ENCODE results near the gene ADAMTS4.
"Not testable (repeated sequence)": the region's sequence is repeated elsewhere in the genome, so short reads cannot be mapped to it uniquely, and the experiment has no call there.

The ADAMTS4 gene

DNA sequence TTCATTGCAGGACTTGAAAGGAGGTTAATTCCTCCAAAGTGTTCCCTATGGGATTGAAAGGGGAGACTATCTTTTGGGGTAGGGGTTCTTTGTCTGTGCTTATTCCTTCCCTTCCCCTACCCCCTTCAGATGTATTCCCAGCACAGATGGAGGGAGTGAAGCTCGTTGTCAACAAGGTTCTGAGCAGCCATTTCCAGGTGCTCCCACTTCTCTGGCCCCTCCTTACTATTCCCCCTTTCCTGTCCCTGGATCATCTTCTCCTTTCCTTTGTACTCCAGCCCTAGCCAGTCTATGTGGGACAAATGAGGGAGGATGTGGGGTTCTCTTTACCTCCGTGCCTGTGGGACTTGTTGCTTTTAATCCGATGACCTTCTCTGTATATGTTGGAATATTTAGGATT, 27.9 kb upstream of the ADAMTS4 start:
- TF ChIP-seq JUND (IDR thresholded peaks at IDR 0.05; ENCODE audit: low read depth): no peak
- no peak for DNase-seq (ENCODE audit: low read depth in 1 of 2, low spot score in 1 of 2)
- in situ Hi-C loops (cut with HindIII; ENCODE audit: low pct_unique_long_range_greater_than_20kb, low sequenced_read_pairs): no loop called here

DNA sequence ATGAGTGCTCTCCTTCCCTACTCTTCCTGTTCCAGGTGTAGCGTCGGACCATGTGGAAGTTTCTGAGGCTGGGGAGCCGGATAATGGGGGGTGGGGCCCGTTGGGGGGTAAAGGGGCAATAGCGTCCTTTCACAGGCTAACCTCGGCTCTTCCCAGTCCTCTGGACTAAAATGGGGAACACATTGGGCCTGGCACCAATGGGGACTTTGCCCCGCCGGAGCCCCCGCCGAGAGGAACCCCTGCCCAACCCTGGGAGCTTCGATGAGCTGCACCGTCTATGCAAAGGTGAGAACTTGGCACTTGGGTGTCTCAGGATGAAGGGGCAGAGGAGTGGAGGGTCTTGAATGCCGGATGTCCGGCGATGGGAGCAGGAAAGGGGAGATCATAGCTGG, 27.5 kb upstream of the ADAMTS4 start:
- in situ Hi-C loops (cut with HindIII; ENCODE audit: low pct_unique_long_range_greater_than_20kb, low sequenced_read_pairs): no loop called here
- DNase-seq (ENCODE audit: low read depth in 1 of 2, low spot score in 1 of 2): no peak

DNA sequence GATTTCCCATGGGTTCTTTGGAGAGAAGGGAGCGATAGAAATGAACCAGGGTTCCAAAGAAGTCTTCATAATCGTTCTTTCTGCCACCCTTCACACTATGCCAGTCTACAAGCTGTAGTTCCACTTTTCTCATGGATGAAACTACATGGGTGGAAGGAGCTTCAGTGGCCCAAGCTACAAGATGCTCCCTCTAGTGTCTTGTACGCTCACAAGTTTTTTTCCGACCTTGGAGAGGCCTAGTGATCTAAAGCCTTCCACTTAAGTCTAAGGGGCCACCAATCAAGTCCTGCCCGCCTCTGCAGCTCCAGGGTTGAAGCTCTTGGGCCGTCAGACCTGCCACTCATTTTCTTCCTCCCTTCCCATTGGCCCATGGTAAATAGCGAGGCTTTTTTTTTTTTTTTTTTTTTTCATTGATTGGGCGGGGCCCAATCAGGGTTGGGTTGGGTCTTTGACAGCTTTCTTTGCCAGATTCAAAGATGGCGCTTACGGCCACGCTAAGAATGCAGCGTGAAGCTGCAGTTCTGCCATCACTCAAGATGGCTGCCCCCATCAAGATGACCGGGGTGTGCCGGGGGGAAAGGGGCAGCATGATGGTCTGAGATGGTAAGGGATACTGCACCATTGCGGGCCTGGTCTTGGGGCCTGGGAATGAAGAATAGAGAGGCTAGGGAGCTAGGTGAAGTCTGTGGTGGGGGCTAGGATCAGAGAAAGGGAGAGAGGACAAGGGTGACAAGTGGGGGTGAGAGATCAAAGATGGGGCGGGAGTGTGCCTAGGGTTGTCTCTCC, 26.9 kb upstream of the ADAMTS4 start, which contains the start of gene TOMM40L:
Gene TOMM40L (plus strand): TSS at position 527 of the 786 bp plus-strand sequence. CDS start 430 bp downstream, outside the sequence.
- no peak for TF ChIP-seq JUND (IDR thresholded peaks at IDR 0.05; ENCODE audit: low read depth)
- in situ Hi-C loops (cut with HindIII; ENCODE audit: low pct_unique_long_range_greater_than_20kb, low sequenced_read_pairs): no loop called here
- peak; percentile 91 to 100 for DNase-seq (ENCODE audit: low read depth in 1 of 2, low spot score in 1 of 2)

More for the DNA sequence above, 27.5 kb upstream of the ADAMTS4 start:
- no peak for TF ChIP-seq JUND (IDR thresholded peaks at IDR 0.05; ENCODE audit: low read depth)

DNA sequence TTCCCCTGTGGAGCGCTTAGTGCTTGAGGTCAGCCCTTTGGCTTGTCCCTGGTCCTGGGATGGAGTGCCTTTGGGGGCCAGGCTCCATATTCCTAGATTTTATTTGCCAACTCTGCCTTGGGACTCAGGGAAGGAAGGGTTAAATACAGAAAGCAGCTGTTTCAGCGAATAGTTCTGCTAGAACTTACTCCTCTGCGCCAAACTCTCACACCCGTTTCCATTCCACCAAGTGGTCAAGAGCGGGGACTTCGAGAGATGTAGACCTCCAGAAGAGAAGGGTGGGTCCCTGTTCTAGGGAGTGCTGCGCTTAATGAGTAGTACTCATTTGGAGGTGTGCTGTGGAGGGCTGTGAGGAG, 26.3 kb upstream of the ADAMTS4 start:
- DNase-seq (ENCODE audit: low read depth in 1 of 2, low spot score in 1 of 2): no peak
- no peak for TF ChIP-seq JUND (IDR thresholded peaks at IDR 0.05; ENCODE audit: low read depth)
- in situ Hi-C loops (cut with HindIII; ENCODE audit: low pct_unique_long_range_greater_than_20kb, low sequenced_read_pairs): no loop called here

DNA sequence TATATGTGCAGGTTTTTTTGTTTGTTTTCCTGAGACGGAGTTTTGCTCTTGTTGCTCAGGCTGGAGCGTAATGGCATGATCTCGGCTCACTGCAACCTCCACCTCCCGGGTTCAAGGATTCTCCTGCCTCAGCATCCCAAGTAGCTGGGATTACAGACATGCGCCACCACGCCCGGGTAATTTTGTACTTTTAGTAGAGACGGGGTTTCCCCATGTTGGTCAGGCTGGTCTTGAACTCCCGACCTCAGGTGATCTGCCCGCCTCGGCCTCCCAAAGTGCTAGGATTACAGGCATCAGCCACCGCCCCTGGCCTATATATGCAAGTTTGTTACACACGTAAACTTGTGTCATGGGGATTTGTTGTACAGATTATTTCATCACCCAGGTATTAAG, 25.8 kb upstream of the ADAMTS4 start:
- in situ Hi-C loops (cut with HindIII; ENCODE audit: low pct_unique_long_range_greater_than_20kb, low sequenced_read_pairs); DNase-seq (ENCODE audit: low read depth in 1 of 2, low spot score in 1 of 2): not testable (repeated sequence)

DNA sequence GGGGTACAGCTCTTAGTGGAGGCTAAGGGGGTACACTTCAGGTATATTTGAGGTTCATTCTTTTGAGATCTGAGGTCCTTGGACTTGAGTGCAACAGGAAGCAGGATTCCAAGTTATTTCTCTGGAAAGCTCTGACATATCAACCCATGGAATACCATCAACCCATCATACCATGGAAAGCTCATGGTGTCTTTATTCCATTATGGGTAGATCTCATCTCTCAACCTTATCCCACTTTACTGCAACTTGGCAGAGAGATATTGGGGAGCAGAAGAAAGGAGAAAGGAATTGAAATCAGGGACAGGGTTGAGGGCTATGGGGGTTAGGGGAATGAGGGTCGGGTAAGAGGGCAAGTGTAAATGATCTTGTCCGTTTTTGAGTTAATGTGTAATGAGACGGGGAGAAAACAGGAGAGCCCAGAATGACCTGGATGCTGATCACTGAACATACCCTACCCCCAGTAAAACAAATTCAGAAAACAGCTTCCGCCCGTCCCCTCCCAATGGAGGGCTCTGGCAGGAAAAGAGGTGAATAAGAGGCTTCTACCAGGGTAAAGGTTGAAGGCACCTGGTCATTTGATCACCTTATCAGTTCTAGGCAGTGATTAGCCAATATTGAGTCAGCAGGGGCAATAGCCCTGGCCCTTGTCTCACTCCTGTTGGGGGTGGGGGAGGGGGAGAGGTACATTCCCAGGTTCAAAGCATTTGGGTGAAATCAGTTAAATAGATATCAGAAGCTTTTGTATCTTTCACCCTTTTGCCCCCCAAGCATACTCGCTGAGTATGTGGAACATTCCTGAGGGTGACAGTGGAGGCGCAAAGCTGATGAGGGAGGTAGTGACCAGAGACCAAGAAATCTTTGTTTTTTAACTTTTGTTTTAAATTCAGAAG, 25.2 kb upstream of the ADAMTS4 start:
- no peak for DNase-seq (ENCODE audit: low read depth in 1 of 2, low spot score in 1 of 2)
- in situ Hi-C loops (cut with HindIII; ENCODE audit: low pct_unique_long_range_greater_than_20kb, low sequenced_read_pairs): no loop called here
- TF ChIP-seq JUND (IDR thresholded peaks at IDR 0.05; ENCODE audit: low read depth): no peak

DNA sequence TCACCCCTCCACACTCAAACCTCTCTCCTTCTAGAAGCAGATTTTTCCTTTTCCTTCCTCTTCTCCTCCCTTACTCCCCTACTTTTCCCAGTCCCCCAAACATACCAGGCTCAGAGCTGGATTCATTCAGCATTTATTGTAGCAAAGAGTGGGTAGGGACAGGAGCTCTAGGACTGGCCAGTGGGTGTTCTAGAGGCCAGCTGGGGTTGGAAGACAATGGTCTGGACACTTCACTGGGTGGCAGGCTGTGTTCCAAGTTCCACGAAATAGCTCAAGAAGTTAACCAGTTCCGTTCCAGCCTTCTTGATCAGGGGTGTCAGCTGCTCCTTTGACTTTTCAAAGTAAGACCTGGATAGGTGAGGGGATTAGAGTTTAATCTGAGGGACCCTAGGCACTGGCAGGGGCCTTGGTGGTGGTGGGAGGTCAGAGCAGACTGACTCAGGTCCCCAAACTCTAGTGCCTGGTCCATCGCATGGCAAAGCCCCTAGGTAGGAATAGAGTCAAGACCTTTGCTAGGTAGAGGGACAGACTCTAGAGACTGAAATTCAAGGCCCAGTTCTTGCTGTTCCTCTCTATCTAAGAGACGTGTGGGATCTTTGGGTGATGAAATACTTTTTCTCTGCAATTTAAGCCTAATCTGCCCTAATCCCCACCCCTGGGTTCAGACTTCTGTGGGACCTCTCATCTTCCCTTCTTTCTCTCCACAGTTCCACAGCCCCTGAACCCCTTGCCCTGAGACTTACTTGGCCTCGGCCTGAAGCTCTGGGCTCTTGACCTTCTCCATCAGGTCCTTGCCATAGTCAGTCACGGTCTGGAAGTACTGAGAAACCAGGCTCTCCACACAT, 23.5 kb upstream of the ADAMTS4 start:
- in situ Hi-C loops (cut with HindIII; ENCODE audit: low pct_unique_long_range_greater_than_20kb, low sequenced_read_pairs): no loop called here

DNA sequence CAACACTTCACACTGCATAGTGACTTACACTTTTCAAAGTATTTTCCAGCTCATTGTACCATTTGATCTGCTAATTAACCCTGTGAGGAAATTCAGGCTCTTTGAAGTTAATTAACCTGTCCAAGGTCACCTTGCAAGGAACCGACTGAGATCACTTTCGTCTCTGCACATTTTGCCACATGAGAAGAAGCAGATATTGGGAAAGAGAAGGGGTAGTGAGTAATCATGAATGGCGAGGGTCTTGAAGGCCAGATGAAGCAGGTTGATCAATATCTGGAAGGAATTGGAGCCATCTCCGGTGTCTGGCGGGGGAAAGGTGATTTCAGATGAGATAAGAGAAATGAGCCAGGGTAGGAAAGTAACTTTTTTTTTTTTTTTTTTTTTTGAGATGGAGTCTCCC, 21.1 kb upstream of the ADAMTS4 start:
- TF ChIP-seq JUND (IDR thresholded peaks at IDR 0.05; ENCODE audit: low read depth): no peak
- no peak for DNase-seq (ENCODE audit: low read depth in 1 of 2, low spot score in 1 of 2)
- in situ Hi-C loops (cut with HindIII; ENCODE audit: low pct_unique_long_range_greater_than_20kb, low sequenced_read_pairs): no loop called here

More for the DNA sequence above, 23.5 kb upstream of the ADAMTS4 start:
- TF ChIP-seq JUND (IDR thresholded peaks at IDR 0.05; ENCODE audit: low read depth): no peak
- no peak for DNase-seq (ENCODE audit: low read depth in 1 of 2, low spot score in 1 of 2)

DNA sequence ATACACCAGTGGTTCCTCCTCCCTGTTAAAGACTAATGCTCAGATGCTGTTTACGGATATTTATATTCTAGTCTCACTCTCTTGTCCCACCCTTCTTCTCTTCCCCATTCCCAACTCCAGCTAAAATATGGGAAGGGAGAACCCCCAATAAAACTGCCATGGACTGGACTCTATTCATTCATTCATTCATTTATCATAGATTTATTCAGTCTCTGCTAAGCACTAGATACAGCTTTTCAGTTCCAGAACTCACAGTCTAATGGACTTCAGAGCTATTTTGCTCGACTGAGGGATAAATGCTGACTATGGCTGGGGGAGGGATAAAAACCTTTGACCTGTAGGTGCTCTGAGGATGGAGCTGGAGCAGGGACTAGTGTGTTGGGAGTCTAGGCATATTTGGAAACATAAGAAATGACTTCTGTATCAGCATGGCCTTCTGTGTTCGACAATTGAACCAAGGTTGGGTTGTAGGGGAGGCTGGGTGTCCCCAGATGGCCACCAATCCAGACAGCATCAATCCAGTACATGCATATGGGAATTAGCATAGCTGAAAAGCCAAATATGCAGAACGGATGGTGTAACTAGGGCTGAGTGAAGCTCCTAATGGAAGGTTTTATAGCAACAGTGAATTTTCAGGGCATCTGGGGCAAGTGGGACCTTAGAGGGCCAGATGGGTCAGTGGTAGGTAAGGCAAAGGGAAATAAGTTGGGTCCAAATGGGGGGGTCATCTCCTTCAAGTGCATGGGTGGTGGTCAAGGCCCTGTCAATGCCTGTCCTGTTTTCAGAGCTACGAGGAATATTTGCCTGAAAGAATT, 20.4 kb upstream of the ADAMTS4 start:
- no peak for TF ChIP-seq JUND (IDR thresholded peaks at IDR 0.05; ENCODE audit: low read depth)
- no peak for DNase-seq (ENCODE audit: low read depth in 1 of 2, low spot score in 1 of 2)
- in situ Hi-C loops (cut with HindIII; ENCODE audit: low pct_unique_long_range_greater_than_20kb, low sequenced_read_pairs): no loop called here

DNA sequence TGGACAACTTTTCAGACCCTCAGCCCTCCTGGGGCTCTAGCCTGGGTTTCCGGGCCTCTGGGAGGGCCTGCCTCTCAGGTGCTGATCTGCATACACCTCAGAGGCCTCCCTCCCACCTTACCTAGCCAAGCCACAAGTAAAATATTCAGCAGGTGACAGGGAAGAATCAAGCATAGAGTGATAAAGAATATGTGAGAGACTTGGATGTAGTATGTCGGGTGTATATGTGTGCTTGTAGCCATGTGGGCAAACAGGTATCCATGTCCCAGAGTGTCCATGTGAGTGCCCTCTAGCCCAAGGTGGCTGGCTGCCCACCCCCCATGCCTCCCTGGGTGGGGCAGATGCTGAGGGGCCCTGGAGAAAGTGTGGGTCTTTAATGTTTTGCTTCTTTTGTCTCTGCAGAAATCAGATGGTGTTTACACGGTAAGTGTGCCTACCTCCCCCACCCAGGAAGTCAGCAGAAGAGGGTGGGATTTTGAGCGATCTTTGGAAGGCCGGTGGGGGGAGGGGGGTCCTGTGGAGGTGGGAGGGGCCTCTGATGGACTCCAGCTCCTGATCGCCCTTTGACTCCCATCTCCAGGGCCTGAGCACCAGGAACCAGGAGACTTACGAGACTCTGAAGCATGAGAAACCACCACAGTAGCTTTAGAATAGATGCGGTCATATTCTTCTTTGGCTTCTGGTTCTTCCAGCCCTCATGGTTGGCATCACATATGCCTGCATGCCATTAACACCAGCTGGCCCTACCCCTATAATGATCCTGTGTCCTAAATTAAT, 19.6 kb upstream of the ADAMTS4 start:
- in situ Hi-C loops (cut with HindIII; ENCODE audit: low pct_unique_long_range_greater_than_20kb, low sequenced_read_pairs): no loop called here
- no peak for DNase-seq (ENCODE audit: low read depth in 1 of 2, low spot score in 1 of 2)
- TF ChIP-seq JUND (IDR thresholded peaks at IDR 0.05; ENCODE audit: low read depth): no peak

DNA sequence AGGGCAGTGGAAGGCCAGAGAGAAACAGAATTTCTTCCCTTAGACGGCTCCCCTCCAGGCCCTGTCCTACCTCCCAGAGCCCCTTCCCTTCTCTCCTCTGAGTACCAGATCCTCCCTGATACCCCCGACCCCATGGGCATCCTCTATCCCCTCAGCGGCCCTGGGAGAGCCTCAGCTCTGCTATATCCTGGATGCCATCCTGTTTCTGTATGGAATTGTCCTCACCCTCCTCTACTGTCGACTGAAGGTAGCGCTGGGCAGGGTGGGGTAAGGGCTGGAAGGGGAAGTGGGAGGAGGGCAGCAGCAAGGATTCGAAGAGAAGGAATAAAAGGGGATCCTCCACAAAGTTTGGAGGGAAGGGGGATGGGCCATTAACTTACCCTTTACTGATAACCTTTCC, 19.0 kb upstream of the ADAMTS4 start:
- DNase-seq (ENCODE audit: low read depth in 1 of 2, low spot score in 1 of 2): no peak
- TF ChIP-seq JUND (IDR thresholded peaks at IDR 0.05; ENCODE audit: low read depth): no peak
- in situ Hi-C loops (cut with HindIII; ENCODE audit: low pct_unique_long_range_greater_than_20kb, low sequenced_read_pairs): no loop called here

Measured in T47D (cell line).